Panc1 (cell line): ENCODE data around the gene MBTPS1. TPM values are rescaled to one million over a fixed set of nuclear protein-coding genes. Genes with fewer than 3 reads are reported as not detected.

Source experiments
- ATAC-seq: fragments of 200-7000 bp; cut with Tn5 transposase; 2 replicates; pipeline ENCODE4 v1.9.1; 2020; ENCODE audit warnings: mild to moderate bottlenecking, moderate library complexity
- BruUV-seq: library from RNA; stranded (reverse); fragments of 400-500 nt; replicated peaks from 2 replicates; lab custom pipeline; 2021; lab: Mats Ljungman, UMichigan
- CTCF ChIA-PET: fragments of 300-600 bp; sonication (Branson Sonifier 250); formaldehyde crosslinking; loops from one replicate; lab custom pipeline; 2022; ENCODE audit warnings: antibody characterized with exemption; lab: Charles Lee
- POLR2A ChIA-PET: fragments of 300-600 bp; sonication (Branson Sonifier 250); formaldehyde crosslinking; loops from one replicate; lab custom pipeline; 2022; ENCODE audit warnings: antibody characterized with exemption; lab: Charles Lee
- DNase-seq: peaks from one replicate; pipeline ENCODE4 v3.0.0-alpha.2; 2010; ENCODE audit warnings: low read depth, low spot score
- H3K27ac ChIP-seq: 2 replicates; pipeline ENCODE4 v1.5.1; 2011; ENCODE audit warnings: mild to moderate bottlenecking, low read length, inconsistent platforms
- H3K27me3 ChIP-seq: fragments of 200-500 bp; sonication (Bioruptor generic); 2 replicates; pipeline ENCODE4 v1.6.0; 2014; ENCODE audit warnings: low read length, inconsistent platforms; ENCODE audit not compliant: control insufficient read depth, insufficient read depth
- H3K36me3 ChIP-seq: fragments of 200-500 bp; sonication (Bioruptor generic); 2 replicates; pipeline ENCODE4 v1.5.1; 2014; ENCODE audit warnings: inconsistent platforms, mild to moderate bottlenecking, low read length, moderate library complexity; ENCODE audit not compliant: control insufficient read depth, insufficient read depth
- H3K4me1 ChIP-seq: 2 replicates; pipeline ENCODE4 v1.5.1; 2011; ENCODE audit warnings: inconsistent platforms, mild to moderate bottlenecking, low read length, moderate library complexity; ENCODE audit not compliant: control insufficient read depth, insufficient read depth
- H3K4me3 ChIP-seq, 2 experiments: 2 replicates each; pipeline ENCODE4 v1.5.1; 2011 to 2012; ENCODE audit warnings: low read depth in 2 of 2, low read length in 2 of 2, mild to moderate bottlenecking in 2 of 2, inconsistent platforms in 1 of 2, moderate library complexity in 1 of 2
- H3K9me3 ChIP-seq: fragments of 200-500 bp; sonication (Bioruptor generic); 2 replicates; pipeline ENCODE4 v1.5.1; 2014; ENCODE audit warnings: low read depth, mild to moderate bottlenecking, inconsistent platforms, low read length, moderate library complexity; ENCODE audit not compliant: control insufficient read depth, insufficient read depth
- POLR2AphosphoS5 ChIP-seq: IDR thresholded peaks from 2 replicates; pipeline ENCODE4 v1.6.1; 2012; ENCODE audit warnings: mild to moderate bottlenecking, low read depth, low read length, moderate library complexity
- SIN3A ChIP-seq: IDR thresholded peaks from 2 replicates; pipeline ENCODE4 v1.6.1; 2012; ENCODE audit warnings: low read depth, mild to moderate bottlenecking, low read length, moderate library complexity, borderline replicate concordance; ENCODE audit not compliant: insufficient read depth
- TCF7L2 ChIP-seq: IDR thresholded peaks from 2 replicates; pipeline ENCODE4 v1.6.1; 2011; ENCODE audit warnings: mild to moderate bottlenecking, low read depth, low read length, inconsistent platforms
- in situ Hi-C: cut with HindIII; loops from 2 replicates; pipeline ENCODE4 v1.10.0; 2016; ENCODE audit warnings: low sequenced_read_pairs, low pct_unique_long_range_greater_than_20kb
- intact Hi-C: fragments of 100-400 bp; cut with micrococcal nuclease; formaldehyde crosslinking; loops from one replicate; pipeline ENCODE4 v1.10.0; 2022; ENCODE audit not compliant: unreplicated experiment
- total RNA-seq: library from RNA; stranded (reverse); gene quantifications from one replicate; pipeline ENCODE4 v1.2.1, GENCODE V29; 2021; ENCODE audit not compliant: unreplicated experiment
- TF ChIP-seq, protein P1 (sequence below): fragments of 450-650 bp; IDR thresholded peaks from 2 replicates; pipeline ENCODE4 v1.5.1; 2017; ENCODE audit warnings: mild to moderate bottlenecking
- TF ChIP-seq, protein P2 (sequence below), 2 experiments: IDR thresholded peaks; 2 replicates each; pipeline ENCODE4 v1.6.1; 2011 to 2012; ENCODE audit warnings: low read depth in 2 of 2, control low read depth in 1 of 2, low read length in 1 of 2, mild to moderate bottlenecking in 1 of 2, moderate library complexity in 1 of 2; ENCODE audit not compliant: insufficient read depth in 1 of 2

The MBTPS1 gene
- total RNA-seq, 1 experiment from 2014 or later, result 66.8 TPM

DNA sequence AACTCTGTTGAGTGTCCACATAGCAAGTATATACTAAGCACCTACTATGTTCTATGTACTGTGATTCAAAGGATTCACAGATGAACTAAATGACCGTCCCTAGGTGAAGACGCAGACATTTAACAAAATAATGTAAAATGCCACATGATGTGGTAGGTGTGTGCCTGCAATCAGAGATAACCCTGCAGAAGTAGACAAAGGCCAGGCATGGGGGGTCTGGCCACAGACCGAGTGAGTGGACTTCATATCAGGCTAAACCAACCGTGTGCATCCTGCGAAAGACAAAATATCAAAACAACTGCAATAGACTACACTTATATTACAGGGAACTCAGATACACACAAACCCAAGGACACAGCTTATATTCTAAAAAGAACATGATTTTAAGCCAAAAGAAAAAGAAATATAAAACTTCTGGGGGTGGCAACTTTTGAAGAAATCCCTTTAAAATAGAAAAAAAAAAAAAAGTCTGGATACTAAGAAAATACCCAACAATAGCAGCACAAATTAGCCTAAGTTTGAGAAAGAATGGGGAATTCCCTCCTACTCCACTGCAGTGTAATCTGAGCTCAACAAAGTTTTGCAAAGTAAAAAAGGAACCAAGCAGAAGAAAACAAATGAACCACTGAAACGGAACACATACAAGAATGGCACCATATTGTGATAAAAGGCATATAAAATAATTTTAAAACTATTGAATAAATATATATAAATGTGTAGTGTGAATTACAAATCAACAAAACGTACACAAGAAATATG lies 16.0 kb upstream of the MBTPS1 start:
- Histone ChIP-seq H3K4me3 (no peak overlapping the region), H3K4me1 (no peaks in the 10 kb centered on the region), H3K9me3 (no peaks in the 10 kb centered on the region), H3K27me3 (no peaks in the 10 kb centered on the region), H3K27ac (no peak overlapping the region), H3K36me3 (no peaks in the 10 kb centered on the region)
- intact Hi-C loops (no loop called here), in situ Hi-C loops (no loop called here)
- ChIA-PET POLR2A (no interaction called here), CTCF (no interaction called here)
- TF ChIP-seq SIN3A (no peak), POLR2AphosphoS5 (no peak)
- TF ChIP-seq, protein P1, sequence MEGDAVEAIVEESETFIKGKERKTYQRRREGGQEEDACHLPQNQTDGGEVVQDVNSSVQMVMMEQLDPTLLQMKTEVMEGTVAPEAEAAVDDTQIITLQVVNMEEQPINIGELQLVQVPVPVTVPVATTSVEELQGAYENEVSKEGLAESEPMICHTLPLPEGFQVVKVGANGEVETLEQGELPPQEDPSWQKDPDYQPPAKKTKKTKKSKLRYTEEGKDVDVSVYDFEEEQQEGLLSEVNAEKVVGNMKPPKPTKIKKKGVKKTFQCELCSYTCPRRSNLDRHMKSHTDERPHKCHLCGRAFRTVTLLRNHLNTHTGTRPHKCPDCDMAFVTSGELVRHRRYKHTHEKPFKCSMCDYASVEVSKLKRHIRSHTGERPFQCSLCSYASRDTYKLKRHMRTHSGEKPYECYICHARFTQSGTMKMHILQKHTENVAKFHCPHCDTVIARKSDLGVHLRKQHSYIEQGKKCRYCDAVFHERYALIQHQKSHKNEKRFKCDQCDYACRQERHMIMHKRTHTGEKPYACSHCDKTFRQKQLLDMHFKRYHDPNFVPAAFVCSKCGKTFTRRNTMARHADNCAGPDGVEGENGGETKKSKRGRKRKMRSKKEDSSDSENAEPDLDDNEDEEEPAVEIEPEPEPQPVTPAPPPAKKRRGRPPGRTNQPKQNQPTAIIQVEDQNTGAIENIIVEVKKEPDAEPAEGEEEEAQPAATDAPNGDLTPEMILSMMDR, result no peak
- TF ChIP-seq, protein P2, sequence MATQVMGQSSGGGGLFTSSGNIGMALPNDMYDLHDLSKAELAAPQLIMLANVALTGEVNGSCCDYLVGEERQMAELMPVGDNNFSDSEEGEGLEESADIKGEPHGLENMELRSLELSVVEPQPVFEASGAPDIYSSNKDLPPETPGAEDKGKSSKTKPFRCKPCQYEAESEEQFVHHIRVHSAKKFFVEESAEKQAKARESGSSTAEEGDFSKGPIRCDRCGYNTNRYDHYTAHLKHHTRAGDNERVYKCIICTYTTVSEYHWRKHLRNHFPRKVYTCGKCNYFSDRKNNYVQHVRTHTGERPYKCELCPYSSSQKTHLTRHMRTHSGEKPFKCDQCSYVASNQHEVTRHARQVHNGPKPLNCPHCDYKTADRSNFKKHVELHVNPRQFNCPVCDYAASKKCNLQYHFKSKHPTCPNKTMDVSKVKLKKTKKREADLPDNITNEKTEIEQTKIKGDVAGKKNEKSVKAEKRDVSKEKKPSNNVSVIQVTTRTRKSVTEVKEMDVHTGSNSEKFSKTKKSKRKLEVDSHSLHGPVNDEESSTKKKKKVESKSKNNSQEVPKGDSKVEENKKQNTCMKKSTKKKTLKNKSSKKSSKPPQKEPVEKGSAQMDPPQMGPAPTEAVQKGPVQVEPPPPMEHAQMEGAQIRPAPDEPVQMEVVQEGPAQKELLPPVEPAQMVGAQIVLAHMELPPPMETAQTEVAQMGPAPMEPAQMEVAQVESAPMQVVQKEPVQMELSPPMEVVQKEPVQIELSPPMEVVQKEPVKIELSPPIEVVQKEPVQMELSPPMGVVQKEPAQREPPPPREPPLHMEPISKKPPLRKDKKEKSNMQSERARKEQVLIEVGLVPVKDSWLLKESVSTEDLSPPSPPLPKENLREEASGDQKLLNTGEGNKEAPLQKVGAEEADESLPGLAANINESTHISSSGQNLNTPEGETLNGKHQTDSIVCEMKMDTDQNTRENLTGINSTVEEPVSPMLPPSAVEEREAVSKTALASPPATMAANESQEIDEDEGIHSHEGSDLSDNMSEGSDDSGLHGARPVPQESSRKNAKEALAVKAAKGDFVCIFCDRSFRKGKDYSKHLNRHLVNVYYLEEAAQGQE (IDR thresholded peaks at IDR 0.05; ENCODE audit: insufficient read depth in 1 of 2, low read depth in 2 of 2, low read length in 1 of 2), result no peak
- no TSS peak for BruUV-seq
- ATAC-seq (no peak), DNase-seq (no peak)

DNA sequence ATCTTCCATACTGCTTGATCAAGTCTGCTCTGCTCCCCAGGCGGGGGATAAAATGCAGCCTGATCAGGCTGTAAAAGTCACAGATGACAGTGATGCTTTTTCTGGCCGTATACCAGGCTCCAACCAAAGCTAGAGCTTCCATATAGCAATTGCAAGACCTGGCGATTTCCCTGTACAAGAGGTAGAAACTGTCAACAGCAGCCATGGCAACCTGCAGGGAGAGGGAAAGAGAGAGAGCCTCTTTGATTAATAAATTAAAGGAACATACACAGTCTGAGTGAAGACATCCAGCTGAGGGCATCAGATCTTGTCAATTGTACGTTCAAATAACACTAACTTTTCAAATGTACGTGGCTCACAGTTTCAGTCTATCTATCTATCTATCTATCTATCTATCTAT lies 14.4 kb upstream of the MBTPS1 start:
- POLR2A ChIA-PET, result no interaction called here
- Histone ChIP-seq H3K27ac (no peak overlapping the region), H3K4me1 (no peaks in the 10 kb centered on the region), H3K27me3 (no peaks in the 10 kb centered on the region), H3K9me3 (no peaks in the 10 kb centered on the region), H3K36me3 (no peaks in the 10 kb centered on the region), H3K4me3 (no peak overlapping the region)
- TF ChIP-seq SIN3A (no peak), TCF7L2 (no peak)
- TF ChIP-seq, protein P2 (IDR thresholded peaks at IDR 0.05; ENCODE audit: insufficient read depth in 1 of 2, low read depth in 2 of 2, low read length in 1 of 2), result no peak
- TF ChIP-seq, protein P1, result no peak
- DNase-seq (no peak), ATAC-seq (no peak)
- in situ Hi-C loops (no loop called here), intact Hi-C loops (no loop called here)
- no TSS peak for BruUV-seq
- CTCF ChIA-PET, result no interaction called here
